Measurements from ENCODE around the gene PCNX4. TPM values are rescaled to one million over a fixed set of nuclear protein-coding genes. Genes with fewer than 3 reads are reported as not detected.

The PCNX4 gene
- total RNA-seq, 1 experiment from 2014 or later, result 129 TPM

- in situ Hi-C loops (cut with HindIII; ENCODE audit: low sequenced_read_pairs), result no loop called here
- no peak for DNase-seq (ENCODE audit: low spot score)
Measured at GRCh38 chr14:60196291-60196690, 104.6 kb downstream of the PCNX4 start.

- in situ Hi-C loops (cut with HindIII; ENCODE audit: low sequenced_read_pairs), result no loop called here
- no peak for DNase-seq (ENCODE audit: low spot score)
Measured at GRCh38 chr14:60197629-60198303, 106.0 kb downstream of the PCNX4 start.

GRCh38 chr14:60199321-60199720 lies 107.6 kb downstream of the PCNX4 start:
- no peak for DNase-seq (ENCODE audit: low spot score)
- in situ Hi-C loops (cut with HindIII; ENCODE audit: low sequenced_read_pairs), result no loop called here

- in situ Hi-C loops (cut with HindIII; ENCODE audit: low sequenced_read_pairs), result no loop called here
- no peak for DNase-seq (ENCODE audit: low spot score)
Measured at GRCh38 chr14:60204104-60204842, 112.5 kb downstream of the PCNX4 start.

GRCh38 chr14:60204843-60205774 lies 113.4 kb downstream of the PCNX4 start:
- in situ Hi-C loops (cut with HindIII; ENCODE audit: low sequenced_read_pairs), result no loop called here
- no peak for DNase-seq (ENCODE audit: low spot score)

- in situ Hi-C loops (cut with HindIII; ENCODE audit: low sequenced_read_pairs), result no loop called here
- no peak for DNase-seq (ENCODE audit: low spot score)
Measured at GRCh38 chr14:60206249-60206670, 114.5 kb downstream of the PCNX4 start.

- DNase-seq (ENCODE audit: low spot score), result no peak
- in situ Hi-C loops (cut with HindIII; ENCODE audit: low sequenced_read_pairs), result no loop called here
Measured at GRCh38 chr14:60206837-60207533, 115.3 kb downstream of the PCNX4 start.

GRCh38 chr14:60210703-60211102 lies 119.0 kb downstream of the PCNX4 start:
- DNase-seq (ENCODE audit: low spot score), result no peak

GRCh38 chr14:60211153-60211552 lies 119.4 kb downstream of the PCNX4 start:
- in situ Hi-C loops (cut with HindIII; ENCODE audit: low sequenced_read_pairs), result no loop called here
- no peak for DNase-seq (ENCODE audit: low spot score)

More at GRCh38 chr14:60210703-60211102, 119.0 kb downstream of the PCNX4 start:
- in situ Hi-C loops (cut with HindIII; ENCODE audit: low sequenced_read_pairs), result no loop called here

GRCh38 chr14:60212503-60213371 lies 121.0 kb downstream of the PCNX4 start:
- in situ Hi-C loops (cut with HindIII; ENCODE audit: low sequenced_read_pairs), result no loop called here
- DNase-seq (ENCODE audit: low spot score), result no peak

GRCh38 chr14:60214003-60214402 lies 122.3 kb downstream of the PCNX4 start:
- DNase-seq (ENCODE audit: low spot score), result no peak
- in situ Hi-C loops (cut with HindIII; ENCODE audit: low sequenced_read_pairs), result no loop called here

- in situ Hi-C loops (cut with HindIII; ENCODE audit: low sequenced_read_pairs), result no loop called here
- no peak for DNase-seq (ENCODE audit: low spot score)
Measured at GRCh38 chr14:60214415-60215126, 122.8 kb downstream of the PCNX4 start.

GRCh38 chr14:60215127-60215444 lies 123.4 kb downstream of the PCNX4 start:
- no peak for DNase-seq (ENCODE audit: low spot score)

GRCh38 chr14:60215520-60216420 lies 124.0 kb downstream of the PCNX4 start:
- in situ Hi-C loops (cut with HindIII; ENCODE audit: low sequenced_read_pairs), result no loop called here
- DNase-seq (ENCODE audit: low spot score), result no peak

More at GRCh38 chr14:60215127-60215444, 123.4 kb downstream of the PCNX4 start:
- in situ Hi-C loops (cut with HindIII; ENCODE audit: low sequenced_read_pairs), result no loop called here

- no peak for DNase-seq (ENCODE audit: low spot score)
- in situ Hi-C loops (cut with HindIII; ENCODE audit: low sequenced_read_pairs), result no loop called here
Measured at GRCh38 chr14:60217713-60218112, 126.0 kb downstream of the PCNX4 start.
